Mammary epithelial cell (primary cell): Measurements from ENCODE around the gene AMY1A.
"Not testable (repeated sequence)": the region's sequence is repeated elsewhere in the genome, so short reads cannot be mapped to it uniquely, and the experiment has no call there.

Source experiments
- EZH2 ChIP-seq: IDR thresholded peaks from 2 replicates; pipeline ENCODE4 v1.6.1; 2012; ENCODE audit warnings: low read length, inconsistent platforms, borderline replicate concordance
- TF ChIP-seq, protein P1 (sequence below), 2 donors: IDR thresholded peaks in 1 of 2; conservative IDR thresholded peaks in 1 of 2; 2 replicates each; pipeline ENCODE4 v1.5.1; 2011 to 2012; ENCODE audit warnings: inconsistent platforms in 2 of 2, low read length in 2 of 2, mild to moderate bottlenecking in 2 of 2, control low read depth in 1 of 2, low read depth in 1 of 2; ENCODE audit not compliant: insufficient read depth in 1 of 2; ENCODE audit errors: extremely low read depth in 1 of 2

DNA sequence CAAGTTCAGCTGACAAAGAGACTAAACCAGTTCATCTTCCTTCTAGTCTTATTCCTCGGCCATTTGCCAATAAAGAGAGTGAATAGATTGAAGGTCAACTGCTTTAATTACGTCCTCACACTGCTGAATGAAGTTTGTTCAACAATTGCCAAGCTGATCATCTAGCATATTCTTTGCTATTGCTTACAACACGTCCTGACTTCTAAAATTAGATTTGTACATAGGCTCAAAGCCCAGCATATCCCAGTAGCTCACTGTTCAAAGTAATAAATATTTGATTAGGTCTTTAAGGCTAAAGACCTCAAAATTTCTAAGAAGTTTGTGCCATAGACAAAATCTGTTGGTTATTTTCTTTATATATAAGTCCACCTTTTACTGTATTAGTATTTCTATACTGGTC, 20.8 kb downstream of the AMY1A start:
- TF ChIP-seq, protein P1, sequence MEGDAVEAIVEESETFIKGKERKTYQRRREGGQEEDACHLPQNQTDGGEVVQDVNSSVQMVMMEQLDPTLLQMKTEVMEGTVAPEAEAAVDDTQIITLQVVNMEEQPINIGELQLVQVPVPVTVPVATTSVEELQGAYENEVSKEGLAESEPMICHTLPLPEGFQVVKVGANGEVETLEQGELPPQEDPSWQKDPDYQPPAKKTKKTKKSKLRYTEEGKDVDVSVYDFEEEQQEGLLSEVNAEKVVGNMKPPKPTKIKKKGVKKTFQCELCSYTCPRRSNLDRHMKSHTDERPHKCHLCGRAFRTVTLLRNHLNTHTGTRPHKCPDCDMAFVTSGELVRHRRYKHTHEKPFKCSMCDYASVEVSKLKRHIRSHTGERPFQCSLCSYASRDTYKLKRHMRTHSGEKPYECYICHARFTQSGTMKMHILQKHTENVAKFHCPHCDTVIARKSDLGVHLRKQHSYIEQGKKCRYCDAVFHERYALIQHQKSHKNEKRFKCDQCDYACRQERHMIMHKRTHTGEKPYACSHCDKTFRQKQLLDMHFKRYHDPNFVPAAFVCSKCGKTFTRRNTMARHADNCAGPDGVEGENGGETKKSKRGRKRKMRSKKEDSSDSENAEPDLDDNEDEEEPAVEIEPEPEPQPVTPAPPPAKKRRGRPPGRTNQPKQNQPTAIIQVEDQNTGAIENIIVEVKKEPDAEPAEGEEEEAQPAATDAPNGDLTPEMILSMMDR (conservative IDR thresholded peaks at IDR 0.05 in 1 of 2, IDR thresholded peaks at IDR 0.05 in 1 of 2; ENCODE audit: extremely low read depth in 1 of 2, insufficient read depth in 1 of 2, low read depth in 1 of 2, low read length in 2 of 2): not testable (repeated sequence)
- TF ChIP-seq EZH2: not testable (repeated sequence)
